ENCODE results near the gene SCP2. TPM values are rescaled to one million over a fixed set of nuclear protein-coding genes. Genes with fewer than 3 reads are reported as not detected.

Gene SCP2
- total RNA-seq, 1 experiment from 2014 or later: 73.2 TPM

GRCh38 chr1:53020588-53020987 is 93.5 kb downstream of the SCP2 start:
- TF ChIP-seq CTCF (conservative IDR thresholded peaks at IDR 0.05; ENCODE audit: low read depth, low read length) (no peak), EZH2 (IDR thresholded peaks at IDR 0.05; ENCODE audit: borderline replicate concordance, low read depth, low read length, poor library complexity, severe bottlenecking) (no peak)
- no TSS peak for BruUV-seq (replicated peaks)
- H3K27ac ChIP-seq (ENCODE audit: low read depth, low read length, poor library complexity, severe bottlenecking): no peak overlapping the region
- peaks cover 1% of the 10 kb centered on the region for H3K4me1 ChIP-seq (ENCODE audit: insufficient read depth, low read length, poor library complexity, severe bottlenecking)
- intact Hi-C loops (cut with micrococcal nuclease; ENCODE audit: unreplicated experiment): no loop called here
- H3K4me3 ChIP-seq (ENCODE audit: low read depth, low read length, poor library complexity, severe bottlenecking): no peak overlapping the region
- no peaks in the 10 kb centered on the region for H3K27me3 ChIP-seq (replicated peaks; ENCODE audit: insufficient read depth, low read depth, low read length, poor library complexity)
- CTCF ChIA-PET: no interaction called here
- no peaks in the 10 kb centered on the region for H3K9me3 ChIP-seq (ENCODE audit: low read depth, low read length, poor library complexity, severe bottlenecking)
- H3K36me3 ChIP-seq (ENCODE audit: insufficient read depth, low read length, poor library complexity, severe bottlenecking): no peaks in the 10 kb centered on the region
- no peak for DNase-seq (ENCODE audit: low spot score)
- POLR2A ChIA-PET (ENCODE audit: low non-redundant PET): no interaction called here

DNA sequence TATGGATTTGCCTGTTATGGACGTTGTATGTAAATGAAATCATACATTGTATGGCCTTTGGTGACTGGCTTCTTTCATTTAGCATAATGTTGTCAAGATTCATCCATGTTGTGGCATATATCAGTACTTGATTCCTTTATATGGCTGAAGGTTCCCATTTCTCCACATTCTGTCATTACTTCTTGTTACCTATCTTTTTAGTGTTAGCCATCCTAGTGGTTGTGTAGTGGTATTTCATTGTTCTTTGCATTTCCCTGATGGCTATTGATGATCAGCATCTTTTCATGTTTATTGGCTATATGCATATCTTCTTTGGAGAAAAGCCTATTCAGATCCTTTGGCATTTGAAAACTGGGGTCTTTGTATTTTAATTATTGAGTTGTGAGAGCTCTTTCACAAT is 95.1 kb downstream of the SCP2 start:
- no peaks in the 10 kb centered on the region for H3K4me1 ChIP-seq (ENCODE audit: insufficient read depth, low read length, poor library complexity, severe bottlenecking)
- H3K36me3 ChIP-seq (ENCODE audit: insufficient read depth, low read length, poor library complexity, severe bottlenecking): no peaks in the 10 kb centered on the region
- TF ChIP-seq CTCF (conservative IDR thresholded peaks at IDR 0.05; ENCODE audit: low read depth, low read length): no peak
- no peak for TF ChIP-seq EZH2 (IDR thresholded peaks at IDR 0.05; ENCODE audit: borderline replicate concordance, low read depth, low read length, poor library complexity, severe bottlenecking)
- no peaks in the 10 kb centered on the region for H3K27me3 ChIP-seq (replicated peaks; ENCODE audit: insufficient read depth, low read depth, low read length, poor library complexity)
- no peak overlapping the region for H3K4me3 ChIP-seq (ENCODE audit: low read depth, low read length, poor library complexity, severe bottlenecking)
- intact Hi-C loops (cut with micrococcal nuclease; ENCODE audit: unreplicated experiment): no loop called here
- no peak for DNase-seq (ENCODE audit: low spot score)
- CTCF ChIA-PET: no interaction called here
- POLR2A ChIA-PET (ENCODE audit: low non-redundant PET): no interaction called here
- no peak overlapping the region for H3K27ac ChIP-seq (ENCODE audit: low read depth, low read length, poor library complexity, severe bottlenecking)
- no TSS peak for BruUV-seq (replicated peaks)
- H3K9me3 ChIP-seq (ENCODE audit: low read depth, low read length, poor library complexity, severe bottlenecking): no peaks in the 10 kb centered on the region

DNA sequence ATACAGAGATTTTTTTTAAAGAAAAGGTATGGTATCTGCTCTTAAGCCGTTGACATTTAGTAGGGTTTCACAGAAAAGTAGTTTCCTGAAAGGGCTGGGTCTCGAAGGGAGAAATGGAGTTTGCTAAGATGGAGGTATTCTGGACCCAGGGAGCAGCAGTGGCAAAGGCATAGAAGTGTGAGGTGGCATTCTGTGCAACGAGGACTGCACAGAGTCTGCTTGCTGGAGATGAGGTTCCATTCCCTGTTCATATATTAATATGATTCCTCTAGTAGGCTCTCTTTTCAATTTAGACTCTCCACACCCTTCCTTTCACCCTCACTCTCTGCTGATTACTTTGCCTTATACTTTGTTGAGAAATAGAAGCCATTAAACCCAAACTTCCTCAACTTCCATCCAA is 96.5 kb downstream of the SCP2 start:
- Histone ChIP-seq H3K4me1 (ENCODE audit: insufficient read depth, low read length, poor library complexity, severe bottlenecking) (no peaks in the 10 kb centered on the region), H3K9me3 (ENCODE audit: low read depth, low read length, poor library complexity, severe bottlenecking) (no peaks in the 10 kb centered on the region), H3K4me3 (ENCODE audit: low read depth, low read length, poor library complexity, severe bottlenecking) (no peak overlapping the region), H3K36me3 (ENCODE audit: insufficient read depth, low read length, poor library complexity, severe bottlenecking) (no peaks in the 10 kb centered on the region), H3K27me3 (replicated peaks; ENCODE audit: insufficient read depth, low read depth, low read length, poor library complexity) (no peaks in the 10 kb centered on the region), H3K27ac (ENCODE audit: low read depth, low read length, poor library complexity, severe bottlenecking) (no peak overlapping the region)
- no peak for DNase-seq (ENCODE audit: low spot score)
- CTCF ChIA-PET: no interaction called here
- TF ChIP-seq CTCF (conservative IDR thresholded peaks at IDR 0.05; ENCODE audit: low read depth, low read length) (no peak), EZH2 (IDR thresholded peaks at IDR 0.05; ENCODE audit: borderline replicate concordance, low read depth, low read length, poor library complexity, severe bottlenecking) (no peak)
- POLR2A ChIA-PET (ENCODE audit: low non-redundant PET): no interaction called here
- BruUV-seq (replicated peaks): no TSS peak
- intact Hi-C loops (cut with micrococcal nuclease; ENCODE audit: unreplicated experiment): no loop called here

Measured in A673 (cell line).